ENCODE data around the gene GBGT1.

GBGT1 gene

DNA sequence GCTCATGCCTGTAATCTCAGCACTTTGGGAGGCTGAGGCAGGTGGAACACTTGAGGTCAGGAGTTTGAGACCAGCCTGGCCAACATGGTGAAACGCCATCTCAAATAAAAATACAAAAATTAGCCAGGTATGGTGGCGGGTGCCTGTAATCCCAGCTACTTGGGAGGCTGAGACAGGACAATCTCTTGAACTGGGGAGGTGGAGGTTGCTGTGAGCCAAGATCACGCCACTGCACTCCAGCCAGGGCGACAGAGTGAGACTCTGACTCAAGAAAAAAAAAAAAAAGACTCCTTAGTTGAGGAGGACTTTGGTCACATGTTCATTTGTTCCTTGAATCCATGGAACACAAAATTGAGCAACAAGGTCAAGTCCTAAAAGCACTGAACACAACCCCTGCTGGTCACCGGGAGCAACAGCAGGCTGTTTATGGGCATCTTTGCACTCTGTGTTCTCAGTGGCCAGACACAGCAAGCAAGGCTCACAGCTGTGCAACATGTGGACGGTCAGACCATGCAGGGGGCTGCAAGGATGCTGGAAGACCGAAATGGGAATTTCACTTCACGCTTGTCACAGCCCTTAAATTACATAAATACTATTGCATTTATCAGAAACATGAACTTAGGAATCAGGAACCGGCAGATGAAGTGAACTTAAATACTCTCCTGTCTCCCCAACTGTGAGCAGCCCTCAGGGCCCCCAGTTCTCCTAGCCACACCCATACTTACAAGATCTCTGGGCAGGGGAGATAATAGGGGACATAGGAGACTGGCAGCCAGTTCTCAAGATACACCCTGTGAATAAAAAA lies 2.8 kb downstream of the GBGT1 start:
- DNase-seq = peak; percentile 26

GRCh38 chr9:133158695-133159094 lies 5.0 kb downstream of the GBGT1 start:
- no peak for DNase-seq

GRCh38 chr9:133155156-133155555 lies 8.6 kb downstream of the GBGT1 start:
- DNase-seq = no peak

GRCh38 chr9:133154097-133154989 lies 9.4 kb downstream of the GBGT1 start:
- no peak for DNase-seq

- no peak for DNase-seq
Observed at GRCh38 chr9:133153227-133154096, 10.3 kb downstream of the GBGT1 start.

DNA sequence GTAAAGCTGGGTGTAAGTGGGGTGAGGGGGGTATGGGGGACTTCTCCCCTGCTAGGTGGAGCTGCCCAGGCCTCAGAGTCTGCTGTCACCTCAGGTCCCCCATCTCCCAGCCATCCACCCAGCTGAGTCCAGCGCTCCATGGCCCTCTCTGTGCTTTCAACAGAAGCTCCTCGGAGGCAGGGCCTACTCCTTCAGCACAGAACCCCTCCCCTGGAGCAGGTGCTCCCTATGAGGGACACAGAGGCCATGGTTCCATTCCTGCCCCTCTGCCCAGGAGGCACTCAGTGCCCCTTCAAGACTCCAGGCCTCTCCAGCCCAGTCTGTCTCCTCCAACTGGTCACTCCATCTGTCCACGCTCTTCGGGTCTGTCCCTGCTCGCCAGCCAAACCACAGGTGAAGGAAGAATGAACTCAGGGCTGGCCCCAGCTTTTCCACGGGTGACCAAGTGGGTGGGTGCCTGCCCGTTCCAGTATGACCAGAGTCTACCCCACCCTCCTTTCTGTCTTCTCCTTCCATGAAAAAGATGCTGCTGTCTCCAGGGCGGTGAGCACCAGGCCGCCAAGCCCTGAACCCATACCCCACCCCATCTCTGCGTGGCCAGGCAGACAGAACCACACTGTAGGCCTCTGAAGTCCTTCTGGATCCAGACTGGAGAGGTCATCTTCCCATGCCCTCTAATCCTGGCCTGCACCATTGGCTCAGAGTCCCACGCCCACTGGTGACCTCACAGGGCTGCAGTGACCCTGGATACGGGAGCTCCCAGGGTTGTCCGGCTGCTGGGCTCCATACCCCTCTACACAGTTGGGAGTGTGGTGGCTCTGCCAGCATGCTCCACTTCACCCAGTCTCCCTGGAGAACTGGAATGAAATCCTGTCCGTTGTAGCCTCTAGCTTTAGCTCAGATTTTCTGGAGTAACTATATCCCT lies 11.9 kb downstream of the GBGT1 start:
- DNase-seq = no peak

- no peak for DNase-seq
Observed at GRCh38 chr9:133151041-133151440, 12.7 kb downstream of the GBGT1 start.

- DNase-seq = peak; percentile 89
Observed at GRCh38 chr9:133149130-133150015, 14.3 kb downstream of the GBGT1 start.

- peak; percentile 39 for DNase-seq
Observed at GRCh38 chr9:133148199-133149129, 15.2 kb downstream of the GBGT1 start.

GRCh38 chr9:133147412-133148198 lies 16.1 kb downstream of the GBGT1 start:
- DNase-seq = peak; percentile 35

DNA sequence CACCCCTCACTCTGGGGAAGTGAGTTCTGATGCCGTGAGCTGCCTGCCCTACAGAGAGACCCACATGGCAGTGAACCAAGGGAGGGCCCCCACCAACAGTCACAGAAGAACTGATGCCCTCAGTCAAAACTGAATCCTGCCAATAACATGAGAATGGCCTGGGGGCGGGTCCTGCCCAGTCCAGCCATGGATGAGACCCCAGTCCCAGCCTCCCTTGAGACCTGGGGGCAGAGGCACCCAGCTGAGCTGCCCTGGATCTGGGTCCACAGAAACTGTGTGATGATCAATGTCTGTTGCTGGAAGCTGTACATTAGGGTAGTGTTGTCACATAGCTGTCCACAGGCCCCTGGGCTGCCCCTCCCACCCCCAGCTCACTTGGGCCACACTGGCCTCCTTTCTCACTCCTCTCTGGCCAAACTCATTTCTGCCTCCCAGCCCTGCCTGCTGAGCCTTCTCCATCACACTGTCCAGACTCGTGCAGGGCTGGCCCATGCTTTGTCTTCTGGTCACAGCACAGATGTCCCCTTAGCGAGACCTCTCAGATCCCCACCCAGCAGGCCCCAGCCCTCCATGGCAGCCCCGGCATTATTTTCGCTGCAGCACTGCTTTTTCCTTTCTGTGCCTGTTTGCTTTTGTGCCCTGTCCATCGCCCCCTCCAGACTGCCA lies 16.8 kb downstream of the GBGT1 start:
- no peak for DNase-seq

DNA sequence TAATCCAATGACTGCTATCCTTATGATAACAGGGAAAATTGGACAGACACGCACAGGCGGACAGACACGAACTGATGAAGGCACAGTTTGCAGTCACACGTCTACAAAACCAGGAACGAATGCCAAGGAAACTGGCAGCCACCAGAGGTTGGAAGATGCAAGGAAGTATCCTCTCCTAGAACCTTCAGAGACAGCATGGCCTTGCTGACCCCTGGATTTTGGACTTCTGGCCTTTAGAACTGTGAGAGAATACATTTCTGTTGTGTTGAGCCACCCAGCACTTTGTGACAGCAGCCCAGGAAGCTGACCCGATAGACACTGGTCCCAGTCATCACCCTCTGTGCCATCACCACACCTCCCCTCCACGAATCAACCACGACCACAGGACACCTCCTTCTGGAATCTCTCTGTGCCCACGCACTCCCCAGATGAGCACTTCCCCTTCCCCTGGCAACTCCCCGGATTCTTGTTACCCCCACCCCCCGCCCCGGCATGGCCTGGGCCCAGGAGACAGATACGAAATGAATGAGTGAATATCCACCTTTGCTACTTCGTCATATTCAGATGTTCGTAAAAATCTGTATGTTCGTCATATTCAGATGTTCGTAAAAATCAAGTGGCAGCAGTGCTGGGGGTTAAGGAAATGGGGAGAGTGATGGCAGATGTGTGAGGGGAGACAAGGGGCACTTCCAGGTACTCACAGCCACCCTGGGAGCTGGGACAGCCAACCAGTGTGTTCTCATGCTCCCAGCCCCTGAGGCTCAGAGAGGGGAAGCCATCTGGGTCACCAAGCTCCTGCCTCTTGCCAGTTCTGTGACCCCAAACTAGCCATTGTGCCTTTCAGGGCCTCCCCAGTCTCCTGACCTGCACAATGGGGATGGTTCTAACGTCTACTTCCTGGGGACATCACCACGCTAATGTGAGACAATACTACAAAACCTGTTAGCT lies 18.5 kb downstream of the GBGT1 start:
- DNase-seq = no peak

GRCh38 chr9:133144142-133144903 lies 19.4 kb downstream of the GBGT1 start:
- DNase-seq = peak; percentile 78

DNA sequence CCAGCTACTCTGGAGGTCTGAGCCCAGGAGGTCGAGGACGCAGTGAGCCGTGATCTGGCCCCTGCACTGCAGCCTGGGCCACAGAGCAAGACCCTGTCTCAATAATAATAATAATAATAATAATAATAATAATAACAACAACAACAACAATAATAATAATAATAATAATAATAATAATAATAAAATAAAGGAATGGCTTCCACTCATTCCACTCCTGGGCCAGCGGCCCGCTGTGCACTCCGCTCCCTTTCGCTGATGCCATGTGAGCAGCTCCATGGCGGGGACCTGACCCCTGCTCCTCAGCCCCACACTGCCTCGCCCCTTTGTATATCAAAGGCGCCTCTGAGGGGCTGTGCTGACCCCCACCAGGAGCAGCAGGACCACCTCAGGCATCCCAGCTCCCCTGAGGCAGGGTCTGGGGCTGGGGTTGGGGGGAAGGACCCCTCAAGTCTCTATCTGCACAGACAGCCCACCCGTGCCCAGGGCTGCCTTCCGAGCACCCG lies 20.0 kb downstream of the GBGT1 start:
- DNase-seq = no peak

DNA sequence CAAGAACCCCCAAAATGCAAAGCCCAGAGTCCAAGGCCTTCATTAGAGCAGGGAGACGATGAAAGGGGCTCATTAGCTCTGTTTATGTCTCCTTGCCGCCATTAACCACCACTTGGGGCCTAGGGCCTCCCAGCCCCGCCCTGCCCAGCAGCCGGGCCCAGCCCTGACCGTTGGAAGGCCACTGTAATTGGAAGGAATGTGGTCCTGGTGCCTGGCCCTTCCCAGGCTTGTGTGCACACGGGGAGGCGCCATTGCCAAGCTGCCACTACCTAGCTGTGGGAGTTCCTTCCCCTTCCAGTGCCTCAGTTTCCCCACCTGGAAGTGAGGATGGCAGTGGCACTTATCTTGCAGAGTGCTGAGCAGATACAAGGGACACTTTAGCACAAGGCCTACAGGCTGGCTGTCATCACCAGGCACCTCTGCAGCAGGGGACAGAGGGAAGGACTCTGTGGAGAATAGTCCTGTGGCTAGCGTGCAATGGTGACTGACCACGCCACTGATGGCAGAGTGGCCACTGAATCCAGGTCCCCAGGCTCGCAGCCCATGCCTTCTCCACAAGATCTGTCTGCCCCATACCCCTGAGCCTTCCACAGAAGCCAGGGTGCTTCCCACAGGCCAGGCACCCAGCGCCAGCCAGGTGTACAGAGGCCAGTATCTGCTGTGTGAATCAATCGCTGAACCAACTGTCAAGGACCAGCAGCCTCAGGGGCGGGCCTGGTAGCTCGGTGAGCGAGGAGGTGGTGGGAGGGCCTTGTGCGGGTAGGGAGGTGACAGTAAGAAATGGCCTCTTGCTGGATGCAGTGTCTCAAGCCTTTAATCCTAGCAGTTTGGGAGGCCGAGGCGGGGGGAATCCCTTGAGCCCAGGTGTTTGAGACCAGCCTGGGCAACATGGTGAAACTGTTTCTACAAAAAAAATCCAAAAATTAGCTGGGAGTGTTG lies 20.8 kb downstream of the GBGT1 start:
- DNase-seq = no peak
